Measurements from ENCODE around the gene GRIP2.

The GRIP2 gene

DNA sequence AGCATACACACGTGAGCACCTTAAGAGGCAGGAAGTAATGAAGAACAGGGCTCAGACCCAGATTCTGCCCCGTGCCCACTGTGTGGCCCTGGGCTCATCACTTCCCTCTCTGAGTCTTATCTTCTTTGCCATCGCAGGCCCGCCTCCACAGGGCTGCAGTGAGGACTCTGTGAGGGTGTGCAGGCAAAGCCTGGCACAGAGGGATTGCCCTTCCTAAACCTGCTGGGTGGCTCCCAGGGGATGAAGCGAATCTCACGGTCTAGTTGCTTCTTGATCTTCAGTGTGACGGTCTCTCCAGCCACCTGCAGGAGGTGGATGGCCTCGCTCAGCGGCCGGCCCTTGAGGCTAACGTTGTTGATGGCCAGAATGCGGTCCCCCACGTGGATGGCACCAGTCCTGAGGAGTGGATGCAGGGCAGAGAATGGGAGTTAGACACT is 32.8 kb downstream of the GRIP2 start:
- Histone ChIP-seq H3K79me2 (ENCODE audit: insufficient read depth, low read length) (no peaks in the 10 kb centered on the region), H3K4me2 (ENCODE audit: low read depth, low read length, poor library complexity, severe bottlenecking) (no peak overlapping the region), H3K36me3 (ENCODE audit: low read length) (no peaks in the 10 kb centered on the region), H3K27me3 (ENCODE audit: low read length) (no peaks in the 10 kb centered on the region), H3F3A (ENCODE audit: insufficient read depth) (no peaks in the 10 kb centered on the region), H3K4me3 (ENCODE audit: insufficient read depth, low read length, poor library complexity, severe bottlenecking) (no peak overlapping the region), H3K9ac (ENCODE audit: low read length) (no peak overlapping the region), H3K27ac (ENCODE audit: low read depth, low read length) (no peak overlapping the region), H3K9me2 (replicated peaks; ENCODE audit: insufficient read depth, low read length) (no peaks in the 10 kb centered on the region), H3K9me3 (ENCODE audit: insufficient read depth, low read length) (no peaks in the 10 kb centered on the region), H4K20me1 (ENCODE audit: low read depth, low read length) (no peaks in the 10 kb centered on the region), H2AFZ (ENCODE audit: low read depth, low read length, severe bottlenecking) (no peak overlapping the region)
- no peak for TF ChIP-seq EZH2phosphoT487 (conservative IDR thresholded peaks at IDR 0.05; ENCODE audit: low read length)
- TF ChIP-seq, protein P1, sequence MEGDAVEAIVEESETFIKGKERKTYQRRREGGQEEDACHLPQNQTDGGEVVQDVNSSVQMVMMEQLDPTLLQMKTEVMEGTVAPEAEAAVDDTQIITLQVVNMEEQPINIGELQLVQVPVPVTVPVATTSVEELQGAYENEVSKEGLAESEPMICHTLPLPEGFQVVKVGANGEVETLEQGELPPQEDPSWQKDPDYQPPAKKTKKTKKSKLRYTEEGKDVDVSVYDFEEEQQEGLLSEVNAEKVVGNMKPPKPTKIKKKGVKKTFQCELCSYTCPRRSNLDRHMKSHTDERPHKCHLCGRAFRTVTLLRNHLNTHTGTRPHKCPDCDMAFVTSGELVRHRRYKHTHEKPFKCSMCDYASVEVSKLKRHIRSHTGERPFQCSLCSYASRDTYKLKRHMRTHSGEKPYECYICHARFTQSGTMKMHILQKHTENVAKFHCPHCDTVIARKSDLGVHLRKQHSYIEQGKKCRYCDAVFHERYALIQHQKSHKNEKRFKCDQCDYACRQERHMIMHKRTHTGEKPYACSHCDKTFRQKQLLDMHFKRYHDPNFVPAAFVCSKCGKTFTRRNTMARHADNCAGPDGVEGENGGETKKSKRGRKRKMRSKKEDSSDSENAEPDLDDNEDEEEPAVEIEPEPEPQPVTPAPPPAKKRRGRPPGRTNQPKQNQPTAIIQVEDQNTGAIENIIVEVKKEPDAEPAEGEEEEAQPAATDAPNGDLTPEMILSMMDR (IDR thresholded peaks at IDR 0.05; ENCODE audit: insufficient read depth, low read length, poor library complexity, severe bottlenecking) = no peak

DNA sequence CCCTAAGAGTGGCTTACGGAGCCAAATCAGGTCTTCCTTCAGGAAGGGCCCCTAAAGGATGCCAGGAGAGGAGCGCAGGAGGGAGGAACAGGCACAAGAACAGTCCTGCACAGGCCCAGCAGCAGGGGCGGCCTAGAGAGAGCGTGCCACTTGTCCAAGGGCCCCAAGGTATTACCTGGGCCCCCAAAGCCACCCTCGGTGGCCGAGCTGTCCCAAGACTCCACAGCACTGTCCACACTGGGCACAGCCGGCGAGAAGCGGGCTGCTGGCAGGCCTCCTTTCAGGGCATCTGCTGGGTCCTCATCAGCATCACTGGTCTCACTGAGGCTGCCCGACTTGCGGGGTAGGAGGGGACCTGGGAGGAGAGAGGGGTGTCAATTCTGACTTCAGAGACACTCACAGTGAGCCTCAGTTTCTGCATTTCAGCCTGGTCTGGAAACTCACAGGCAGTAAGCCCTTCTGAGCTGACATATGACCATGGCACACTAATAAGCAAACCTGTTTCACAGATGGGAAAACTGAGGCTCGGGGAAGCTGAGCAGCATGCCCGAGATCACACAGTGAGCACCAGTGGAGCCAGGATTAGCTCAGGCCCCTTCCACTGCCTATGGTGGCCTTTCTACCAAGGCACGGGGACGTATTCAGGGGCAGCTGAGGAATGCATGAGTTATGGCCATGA is 33.4 kb downstream of the GRIP2 start:
- H3K4me2 ChIP-seq (ENCODE audit: low read depth, low read length, poor library complexity, severe bottlenecking) = no peak overlapping the region
- H3K79me2 ChIP-seq (ENCODE audit: insufficient read depth, low read length) = no peaks in the 10 kb centered on the region
- no peaks in the 10 kb centered on the region for H3K9me2 ChIP-seq (replicated peaks; ENCODE audit: insufficient read depth, low read length)
- H3K27me3 ChIP-seq (ENCODE audit: low read length) = no peaks in the 10 kb centered on the region
- H3K9ac ChIP-seq (ENCODE audit: low read length) = no peak overlapping the region
- no peak overlapping the region for H2AFZ ChIP-seq (ENCODE audit: low read depth, low read length, severe bottlenecking)
- no peak overlapping the region for H3K4me3 ChIP-seq (ENCODE audit: insufficient read depth, low read length, poor library complexity, severe bottlenecking)
- H3K27ac ChIP-seq (ENCODE audit: low read depth, low read length) = no peak overlapping the region
- H3K36me3 ChIP-seq (ENCODE audit: low read length) = no peaks in the 10 kb centered on the region
- no peak for TF ChIP-seq EZH2phosphoT487 (conservative IDR thresholded peaks at IDR 0.05; ENCODE audit: low read length)
- TF ChIP-seq, protein P1 (IDR thresholded peaks at IDR 0.05; ENCODE audit: insufficient read depth, low read length, poor library complexity, severe bottlenecking) = no peak
- no peaks in the 10 kb centered on the region for H3F3A ChIP-seq (ENCODE audit: insufficient read depth)
- H4K20me1 ChIP-seq (ENCODE audit: low read depth, low read length) = no peaks in the 10 kb centered on the region
- no peaks in the 10 kb centered on the region for H3K9me3 ChIP-seq (ENCODE audit: insufficient read depth, low read length)

DNA sequence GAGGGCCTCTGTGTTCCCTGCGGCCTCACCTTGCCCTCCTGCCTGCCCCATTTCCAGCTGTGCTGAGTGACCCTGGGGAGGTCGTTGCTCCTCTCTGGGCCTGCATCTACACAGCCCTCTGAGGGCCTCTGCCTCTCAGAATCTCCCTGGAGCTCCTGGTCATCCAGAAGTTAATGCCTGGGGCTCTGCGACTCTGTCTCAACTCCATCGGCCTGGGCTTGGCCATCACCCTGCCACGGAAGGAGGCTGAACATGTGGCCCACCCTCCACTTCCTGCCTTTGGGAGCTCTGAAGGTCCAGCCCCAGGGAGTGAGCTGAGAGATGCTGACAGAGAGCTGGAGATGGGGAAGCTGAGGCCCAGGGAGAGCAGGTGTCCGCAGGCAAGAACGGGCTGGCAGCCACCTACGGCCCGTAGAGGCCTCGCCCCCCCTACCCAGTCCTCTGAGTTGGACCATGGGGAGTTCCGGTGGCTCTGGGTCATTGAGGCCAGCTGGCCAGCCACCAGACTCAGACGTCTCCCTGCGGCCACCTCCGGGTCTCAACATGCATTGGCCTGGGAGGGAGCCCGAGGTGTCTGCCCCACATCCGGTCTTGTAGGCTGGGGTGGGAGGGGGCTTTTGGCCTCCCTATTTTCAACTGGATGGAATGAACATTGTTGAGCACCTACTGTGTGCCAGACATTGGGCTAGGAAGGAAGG is 34.2 kb downstream of the GRIP2 start:
- Histone ChIP-seq H3K27me3 (ENCODE audit: low read length) (no peaks in the 10 kb centered on the region), H3K4me3 (ENCODE audit: insufficient read depth, low read length, poor library complexity, severe bottlenecking) (no peak overlapping the region), H3F3A (ENCODE audit: insufficient read depth) (no peaks in the 10 kb centered on the region), H4K20me1 (ENCODE audit: low read depth, low read length) (no peaks in the 10 kb centered on the region), H3K79me2 (ENCODE audit: insufficient read depth, low read length) (no peaks in the 10 kb centered on the region), H3K9me2 (replicated peaks; ENCODE audit: insufficient read depth, low read length) (no peaks in the 10 kb centered on the region), H3K36me3 (ENCODE audit: low read length) (no peaks in the 10 kb centered on the region), H2AFZ (ENCODE audit: low read depth, low read length, severe bottlenecking) (no peak overlapping the region), H3K27ac (ENCODE audit: low read depth, low read length) (no peak overlapping the region), H3K4me2 (ENCODE audit: low read depth, low read length, poor library complexity, severe bottlenecking) (no peak overlapping the region), H3K9ac (ENCODE audit: low read length) (no peak overlapping the region), H3K9me3 (ENCODE audit: insufficient read depth, low read length) (no peaks in the 10 kb centered on the region)
- no peak for TF ChIP-seq EZH2phosphoT487 (conservative IDR thresholded peaks at IDR 0.05; ENCODE audit: low read length)
- TF ChIP-seq, protein P1 (IDR thresholded peaks at IDR 0.05; ENCODE audit: insufficient read depth, low read length, poor library complexity, severe bottlenecking) = no peak

Data from SU-DHL-6 (cell line).